NCI-H2171 (cell line): ENCODE results near the gene LYSMD3.

ENCODE experiments used
- DNase-seq: peaks from one replicate; lab custom pipeline; 2025; lab: John Stamatoyannopoulos, UW

LYSMD3 gene

DNA sequence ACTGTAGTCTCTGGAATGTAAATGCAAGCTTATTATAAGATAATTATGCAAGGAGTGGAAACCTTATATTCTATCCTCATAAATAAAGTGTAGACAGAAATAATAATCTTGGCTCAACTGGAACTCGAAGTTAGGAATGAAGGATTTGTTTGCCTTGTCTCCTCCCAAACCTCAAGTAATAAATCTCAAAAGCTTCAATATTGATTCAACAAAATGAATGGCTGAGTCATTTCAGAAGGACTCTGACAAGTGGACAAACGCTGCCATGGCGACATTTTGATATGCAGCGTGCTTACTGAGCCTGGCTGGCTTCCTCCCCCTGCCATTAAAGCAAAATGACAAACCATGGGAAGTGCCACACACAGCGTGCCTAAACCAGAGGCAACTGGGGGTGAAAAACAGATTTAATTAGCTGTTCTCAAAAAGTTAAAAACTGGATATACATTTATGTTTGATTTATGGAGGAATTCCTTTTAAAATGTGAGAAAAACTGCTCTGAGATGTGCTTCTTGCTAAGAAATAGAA lies 18.7 kb upstream of the LYSMD3 start:
- no peak for DNase-seq

DNA sequence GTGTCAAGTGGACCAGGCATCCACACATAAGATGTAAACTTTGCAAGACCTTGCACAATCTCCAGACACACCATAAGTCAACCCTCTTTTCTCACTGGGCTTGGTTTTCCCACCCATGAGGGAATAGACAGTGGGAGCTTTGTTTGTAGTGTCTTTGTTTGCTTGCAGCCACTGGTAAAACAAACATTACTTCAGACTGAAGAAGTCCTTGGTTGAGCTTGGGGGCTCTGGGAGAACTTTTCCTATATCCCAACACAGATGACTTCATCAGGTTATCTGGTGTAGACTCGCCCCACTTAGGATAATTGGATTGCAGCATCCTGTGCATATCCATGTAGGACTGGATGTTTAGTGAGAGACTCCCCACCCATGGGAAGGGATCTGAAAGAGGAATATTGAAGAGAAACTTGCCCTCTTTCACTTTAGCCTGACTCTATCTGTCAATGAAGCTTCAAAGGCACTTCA lies 17.7 kb upstream of the LYSMD3 start:
- no peak for DNase-seq

DNA sequence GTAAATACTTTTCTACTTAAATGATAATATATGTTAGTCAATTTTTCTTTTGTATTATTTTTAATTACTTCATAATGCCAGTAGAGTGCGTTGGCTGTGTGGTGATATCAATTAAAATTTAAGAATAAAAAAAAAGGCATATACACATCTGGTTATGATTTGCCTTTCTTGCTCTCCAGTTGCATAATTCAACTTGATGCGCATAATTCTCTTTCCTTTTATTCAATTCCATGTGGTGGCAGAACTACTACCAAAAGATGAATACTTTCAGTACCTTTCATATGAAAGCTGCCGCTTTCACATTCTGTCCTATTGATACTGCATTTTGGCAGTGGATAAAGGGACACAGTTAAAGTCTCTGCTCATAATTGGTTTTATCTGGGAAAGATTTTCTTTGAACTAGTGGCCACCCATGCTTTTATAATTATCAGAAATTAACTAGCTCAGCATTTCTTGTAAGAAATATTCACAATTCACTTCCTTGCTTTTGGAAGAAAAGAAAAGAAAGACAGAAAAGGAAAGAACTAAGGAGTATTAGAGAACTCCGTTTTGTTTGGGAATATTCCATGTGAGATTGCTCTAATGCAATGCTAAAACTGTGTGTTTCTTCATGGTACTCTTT lies 16.9 kb upstream of the LYSMD3 start:
- no peak for DNase-seq

DNA sequence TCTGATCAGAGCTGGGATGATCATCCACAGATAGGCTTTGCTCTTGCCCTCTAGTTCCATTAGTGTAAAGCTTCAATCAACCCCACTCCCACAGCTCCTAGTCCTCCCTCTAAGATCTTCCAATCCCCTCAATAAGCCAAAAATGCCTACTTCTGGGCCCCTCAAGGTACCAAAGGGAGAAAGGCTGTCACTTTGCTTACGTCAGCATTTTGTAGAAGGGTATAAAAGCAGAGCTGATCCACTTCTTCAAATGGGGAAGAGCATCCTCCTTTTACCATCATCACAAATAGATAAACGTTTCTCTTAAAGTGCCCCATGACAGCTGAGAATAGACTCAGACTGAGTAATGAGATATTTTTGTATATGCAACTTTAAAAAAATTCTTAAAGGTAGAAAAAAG lies 16.1 kb upstream of the LYSMD3 start:
- DNase-seq = no peak

DNA sequence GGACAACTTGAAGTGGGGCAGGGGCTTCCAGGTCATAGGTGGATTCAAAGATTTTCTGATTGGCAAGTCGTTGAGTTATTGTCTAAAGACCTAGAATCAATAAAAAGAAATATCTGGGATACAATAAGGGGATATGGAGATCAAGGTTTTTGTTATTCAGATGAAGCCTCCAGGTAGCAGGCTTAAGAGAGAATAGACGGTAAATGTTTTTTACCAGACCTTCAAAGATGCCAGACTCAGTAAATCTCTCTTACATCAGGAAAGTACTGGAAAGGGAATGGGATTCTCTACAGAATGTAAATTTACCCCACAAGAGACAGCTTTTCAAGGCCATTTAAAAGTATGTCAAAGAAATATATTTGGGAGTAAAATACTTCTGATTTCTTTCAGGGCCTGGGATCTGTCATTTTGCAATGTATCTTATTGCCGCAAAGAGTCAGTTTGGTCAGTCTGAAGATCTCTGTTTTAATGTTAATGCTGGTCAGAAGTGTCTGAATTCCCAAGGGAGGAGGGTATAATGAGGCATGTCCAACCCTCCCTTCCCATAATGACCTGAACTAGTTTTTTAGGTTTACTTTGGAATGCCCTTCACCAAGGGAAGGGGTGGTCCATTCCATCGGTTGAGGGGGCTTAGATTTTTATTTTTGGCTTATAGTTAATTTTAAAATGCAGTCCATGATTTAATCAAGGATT lies 13.6 kb upstream of the LYSMD3 start:
- no peak for DNase-seq

DNA sequence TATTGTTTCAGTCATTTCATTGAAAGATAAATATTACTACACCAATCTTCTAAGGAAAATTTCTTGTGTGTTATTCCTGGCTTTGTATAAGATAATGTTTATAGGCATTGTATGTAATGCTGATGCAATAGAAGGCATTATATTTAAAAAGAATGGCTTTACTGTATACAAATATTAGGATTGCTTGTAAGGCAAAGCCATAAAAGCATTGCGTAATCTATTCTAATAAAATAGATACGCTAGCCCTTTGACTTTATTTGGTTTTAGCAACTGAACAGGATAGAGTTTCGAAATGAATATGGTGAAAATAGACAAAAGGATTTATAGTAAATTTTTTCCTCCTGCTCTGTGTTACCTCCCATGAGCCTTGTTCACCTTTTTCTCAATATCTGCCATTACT lies 5.5 kb upstream of the LYSMD3 start:
- DNase-seq = no peak

DNA sequence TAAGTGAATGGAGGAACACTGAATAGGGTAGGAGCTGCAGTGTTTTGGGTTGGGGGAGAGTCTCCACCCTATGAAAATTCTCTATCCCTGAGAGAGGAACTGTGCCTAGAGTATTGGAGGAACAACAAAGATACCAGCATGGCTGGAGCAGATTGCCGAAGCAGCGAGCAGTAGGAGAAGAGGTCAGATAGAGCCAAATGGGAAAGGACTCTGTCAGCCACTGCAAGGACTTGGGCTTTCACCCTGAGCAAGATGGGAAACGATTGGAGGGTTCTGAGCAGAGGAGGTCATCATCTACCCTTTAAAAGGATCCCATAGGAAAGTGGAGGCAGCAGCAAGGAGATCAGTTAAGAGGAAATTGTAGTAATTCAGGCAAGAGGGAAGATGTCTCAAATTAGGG lies 4.4 kb upstream of the LYSMD3 start:
- DNase-seq = no peak

DNA sequence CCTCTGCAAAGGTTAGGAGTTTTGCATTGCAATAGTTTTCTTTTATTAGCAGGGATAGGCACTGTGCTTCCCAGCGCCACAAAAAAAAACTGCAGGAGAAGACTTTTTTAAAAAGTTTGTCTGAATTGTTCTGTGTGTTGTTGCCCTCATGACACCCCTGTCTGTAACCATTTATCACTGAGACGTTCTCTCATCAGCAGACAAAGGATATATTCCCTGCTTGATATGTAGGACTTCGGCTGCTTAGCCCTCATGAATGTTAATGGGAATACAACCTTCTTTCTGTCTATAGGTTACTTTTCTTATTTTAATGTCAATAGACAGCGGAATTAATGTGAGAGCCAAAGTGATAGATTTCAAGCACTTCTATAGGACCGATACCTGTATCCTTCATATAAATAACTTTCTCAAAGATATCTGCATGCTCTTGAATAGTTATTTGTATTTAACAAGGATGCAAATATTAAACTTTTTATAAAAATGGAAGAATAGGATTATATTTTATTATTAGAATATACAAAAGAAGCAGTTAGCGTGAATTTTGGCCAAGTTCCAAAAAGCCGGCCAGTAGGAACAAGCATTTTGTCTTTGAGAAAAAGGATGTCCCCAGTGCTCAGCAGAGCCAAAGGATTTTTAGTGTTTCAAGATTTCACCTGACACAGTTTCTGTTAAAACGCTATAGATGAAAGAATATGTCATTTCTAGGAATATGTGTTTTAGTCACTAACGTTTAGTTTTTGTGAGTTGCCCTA lies 1.5 kb upstream of the LYSMD3 start:
- DNase-seq = no peak

DNA sequence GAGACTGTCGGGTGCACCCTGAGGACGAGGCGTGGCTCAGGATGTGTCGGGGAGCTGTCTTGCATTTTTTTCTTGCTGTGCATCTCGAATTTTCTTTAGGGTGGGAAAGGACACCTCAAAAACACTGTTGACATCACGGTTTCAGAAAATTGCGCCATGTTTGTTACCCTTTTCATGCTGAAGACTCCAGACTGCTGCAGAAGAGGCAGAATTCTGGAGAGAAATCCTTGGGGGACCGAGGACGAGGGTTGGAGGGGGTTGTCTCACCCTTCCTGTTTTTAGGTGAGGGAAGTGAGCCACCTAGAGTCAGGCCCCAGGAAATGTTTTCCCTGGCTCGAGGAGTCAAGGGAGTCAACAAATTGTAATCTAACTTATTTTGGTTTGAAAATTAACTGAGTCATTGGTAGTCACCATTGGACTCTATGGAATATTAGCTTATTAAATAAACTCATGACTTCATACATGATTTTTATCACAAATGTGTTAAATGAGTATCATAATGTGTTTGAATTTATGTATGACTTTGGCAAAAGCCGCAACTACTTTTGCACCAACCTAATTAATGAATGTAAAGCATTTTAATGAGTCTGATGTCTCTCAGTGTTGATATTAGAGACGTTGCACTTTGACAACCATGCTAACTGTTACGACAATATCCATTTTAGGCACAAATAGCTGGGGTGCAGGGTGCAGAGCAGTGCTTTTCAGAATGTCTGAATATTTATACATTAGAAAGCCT lies 724 bp upstream of the LYSMD3 start:
- peak; percentile 26 for DNase-seq

DNA sequence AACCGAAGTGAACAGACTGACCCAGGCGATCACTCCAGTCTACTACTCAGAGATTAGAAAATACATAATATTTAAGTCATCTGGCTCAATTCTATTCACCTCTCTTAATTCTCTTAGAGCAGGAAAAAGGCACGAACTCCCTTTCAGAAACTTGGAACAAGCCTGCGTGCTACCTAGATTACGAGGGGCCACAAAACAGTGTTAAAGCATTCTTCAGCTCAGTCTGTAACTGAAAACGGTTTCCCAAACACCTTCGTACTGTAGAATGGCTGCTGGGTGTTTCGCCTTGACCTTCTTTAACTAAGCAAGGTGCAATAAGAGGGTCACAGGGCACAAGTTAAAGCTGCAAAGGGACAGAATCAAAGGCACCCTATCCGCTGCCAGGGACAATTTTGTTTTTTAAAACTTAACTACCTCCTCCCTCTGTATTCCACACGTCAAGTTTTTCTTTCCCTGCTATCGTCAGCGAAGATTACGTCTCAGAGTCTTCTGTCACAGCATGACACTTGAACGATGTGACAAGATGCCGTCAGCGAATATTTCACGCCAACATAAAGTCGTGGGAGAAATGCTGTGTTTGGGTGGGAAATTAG lies 687 bp downstream of the LYSMD3 start:
- no peak for DNase-seq

DNA sequence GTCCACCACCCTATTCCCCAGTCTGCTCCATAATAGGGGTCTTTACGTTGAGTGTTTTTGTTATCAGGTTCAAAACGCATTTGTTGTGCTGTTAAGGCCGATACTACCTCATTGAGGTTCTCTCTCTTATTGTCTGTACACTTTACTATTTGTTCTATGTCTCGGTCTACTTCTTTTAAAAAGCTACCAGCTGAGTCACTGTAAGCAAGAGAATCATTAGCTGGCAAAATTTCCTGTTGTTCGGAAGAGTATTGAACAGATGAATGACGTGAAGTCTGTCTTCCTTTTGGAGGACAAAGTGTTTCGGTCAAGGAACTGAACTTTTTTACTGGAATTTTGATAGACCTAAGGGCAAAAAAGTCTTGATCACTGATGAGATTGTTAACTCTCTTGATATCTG lies 10.3 kb downstream of the LYSMD3 start:
- DNase-seq = no peak

DNA sequence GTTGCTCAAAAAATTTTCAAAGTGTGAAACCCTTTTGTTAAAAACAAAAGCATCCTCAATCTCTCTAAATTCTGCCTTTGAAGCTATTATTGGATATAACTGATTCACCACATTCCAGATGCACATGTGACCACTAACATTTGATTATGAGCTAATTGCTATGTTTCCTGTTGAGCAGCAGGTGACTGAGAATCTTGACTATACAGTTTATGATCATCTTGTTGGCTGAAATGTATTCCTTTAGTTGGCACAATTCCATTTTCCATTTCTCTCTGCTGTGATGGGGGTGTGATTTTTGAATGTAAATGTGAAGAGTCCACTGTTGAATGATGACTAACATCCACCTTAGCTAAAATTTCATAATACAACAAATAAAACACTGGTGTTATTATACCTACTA lies 10.7 kb downstream of the LYSMD3 start:
- no peak for DNase-seq

DNA sequence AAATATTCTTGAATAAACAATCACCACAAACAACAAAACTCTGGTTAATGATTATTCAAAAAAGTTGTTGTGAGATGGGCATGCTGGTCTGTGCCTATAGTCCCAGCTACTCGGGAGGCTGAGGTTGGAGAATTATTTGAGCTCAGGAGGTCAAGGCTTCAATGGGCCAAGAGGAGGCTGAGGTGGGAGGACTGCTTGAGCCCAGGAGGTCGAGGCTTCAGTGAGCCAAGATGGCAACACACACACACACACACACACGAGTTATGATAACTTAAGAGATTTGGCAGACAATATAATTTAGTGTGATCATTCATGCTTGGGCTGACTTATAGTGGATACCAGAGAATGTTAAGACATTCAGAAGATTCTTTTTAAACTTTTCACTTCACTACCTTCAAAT lies 14.9 kb downstream of the LYSMD3 start:
- no peak for DNase-seq

DNA sequence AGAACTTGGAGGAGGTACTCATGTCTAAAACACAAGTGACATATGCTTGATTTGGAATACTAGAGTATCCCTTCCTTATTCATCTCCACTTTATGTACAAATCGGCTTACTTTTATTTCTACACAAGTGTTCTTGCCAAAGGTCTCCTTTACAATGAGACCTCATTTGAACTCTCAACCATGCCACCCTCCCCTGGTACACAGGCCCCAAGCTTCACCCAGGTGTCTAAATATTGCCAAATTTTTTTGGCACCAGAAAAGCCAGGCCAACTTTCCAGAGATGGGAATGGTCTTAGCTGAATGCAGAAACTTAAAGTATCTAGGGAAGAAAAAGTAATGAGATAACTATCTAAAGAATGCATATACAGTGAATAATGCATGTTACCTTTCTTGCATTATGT lies 18.9 kb downstream of the LYSMD3 start:
- no peak for DNase-seq

DNA sequence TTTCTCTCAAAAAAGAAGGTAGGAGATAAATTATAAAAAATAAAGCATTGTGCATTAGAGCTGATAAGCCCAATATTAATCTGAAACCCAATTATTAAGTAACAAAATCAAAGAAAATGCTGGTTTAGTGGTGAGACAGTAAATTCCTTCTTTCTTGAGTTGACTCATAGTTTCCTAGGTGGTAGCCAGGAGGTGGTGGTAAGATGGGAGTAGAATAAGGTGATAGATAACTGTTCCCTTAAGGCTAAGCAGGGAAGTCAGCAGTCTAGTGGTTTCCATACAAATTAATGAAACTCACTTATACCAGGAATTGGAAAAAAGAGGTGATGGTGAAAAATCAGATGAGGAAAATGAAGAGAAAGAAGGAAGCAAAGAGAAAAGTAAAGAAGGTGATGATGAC lies 23.2 kb downstream of the LYSMD3 start:
- no peak for DNase-seq

DNA sequence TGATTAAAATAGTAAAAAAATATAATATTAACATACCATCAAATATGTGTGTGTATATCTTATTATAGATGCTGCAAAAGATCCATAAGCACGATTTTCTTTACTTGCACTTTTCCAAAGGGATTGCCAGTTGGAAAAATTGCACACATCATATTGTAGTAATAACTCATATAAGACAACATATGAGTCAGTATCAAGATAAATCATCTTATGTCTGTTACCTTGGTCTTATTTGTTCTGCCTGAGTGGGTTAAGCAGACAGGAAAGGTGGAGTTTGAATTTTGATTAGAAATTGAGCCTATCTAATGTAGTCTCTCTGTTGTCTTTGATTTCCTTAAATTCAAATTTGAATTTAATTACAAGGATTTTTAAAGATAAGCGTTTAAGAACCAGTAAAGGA lies 24.6 kb downstream of the LYSMD3 start:
- DNase-seq = no peak

DNA sequence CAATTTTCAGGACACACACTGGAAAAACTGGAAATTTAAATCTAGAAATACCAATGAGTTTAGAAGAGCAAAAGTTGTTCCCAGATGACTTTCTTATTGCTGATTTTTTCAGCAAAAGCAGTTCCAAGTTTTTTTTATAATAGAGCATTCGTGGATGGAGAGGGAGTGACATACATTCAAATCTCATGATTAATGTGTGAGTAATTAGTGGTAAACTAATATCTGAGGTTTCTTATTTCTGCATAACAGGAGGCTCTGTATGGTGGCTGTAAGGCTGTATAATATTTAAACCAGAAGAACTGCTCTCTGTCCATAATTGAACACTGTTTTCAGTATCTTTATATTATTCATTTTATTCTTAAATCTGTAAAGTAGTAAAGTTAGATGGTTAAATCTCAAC lies 25.8 kb downstream of the LYSMD3 start:
- DNase-seq = no peak

DNA sequence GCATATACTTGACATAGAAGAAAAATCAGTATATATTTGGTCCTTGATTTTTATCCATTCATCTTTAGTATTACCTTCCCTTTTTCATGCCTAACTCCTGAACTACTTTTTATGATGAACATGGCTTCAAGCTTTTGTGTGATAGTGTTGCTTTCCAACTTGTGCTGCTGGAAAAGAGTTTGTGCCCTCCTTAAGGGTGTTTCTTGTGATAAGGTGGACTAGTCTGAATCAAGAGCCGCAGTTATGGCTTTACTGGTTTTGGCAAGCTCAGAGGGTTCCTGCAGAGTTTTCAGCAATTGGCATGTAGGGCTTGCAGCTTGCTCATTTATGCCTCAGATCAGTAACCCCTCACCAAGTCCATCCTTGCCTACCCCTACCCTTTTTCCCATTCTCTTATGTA lies 34.2 kb downstream of the LYSMD3 start:
- DNase-seq = no peak

DNA sequence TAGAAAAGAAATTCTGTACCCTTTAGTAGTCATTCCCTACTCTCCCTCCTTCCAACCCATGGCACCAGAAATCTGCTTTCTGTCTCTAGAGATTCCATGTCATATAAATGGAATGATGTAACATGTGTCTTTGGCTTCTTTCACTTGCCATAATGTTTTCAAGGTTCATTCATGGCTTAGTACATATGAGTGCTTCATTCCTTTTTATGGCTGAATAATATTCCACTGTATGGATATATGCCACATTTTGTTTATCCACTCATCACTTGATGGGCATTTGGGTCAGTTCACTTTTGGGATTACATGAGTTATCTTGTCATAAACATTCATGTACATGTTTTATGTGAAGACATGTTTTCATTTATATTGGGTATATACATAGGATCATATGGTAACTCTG lies 35.3 kb downstream of the LYSMD3 start:
- no peak for DNase-seq

DNA sequence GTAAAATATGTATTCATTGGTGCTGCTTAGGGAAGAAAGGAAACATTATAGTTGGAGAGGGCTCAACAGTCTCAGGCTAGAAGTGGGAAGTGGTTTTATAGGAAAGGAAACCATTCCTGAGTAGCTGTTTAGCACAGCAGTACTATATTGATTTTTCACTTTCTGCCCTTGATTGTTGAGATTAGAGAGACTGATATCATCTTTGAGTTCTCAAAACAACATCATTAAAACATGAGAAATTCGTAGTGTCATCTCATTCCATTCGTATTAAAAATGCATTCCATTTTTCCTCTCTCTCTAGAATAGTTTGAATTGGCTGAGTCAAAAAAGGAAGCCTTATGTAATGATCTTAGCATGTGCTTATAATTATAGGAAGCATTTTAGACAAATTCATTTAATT lies 40.6 kb downstream of the LYSMD3 start:
- DNase-seq = no peak

DNA sequence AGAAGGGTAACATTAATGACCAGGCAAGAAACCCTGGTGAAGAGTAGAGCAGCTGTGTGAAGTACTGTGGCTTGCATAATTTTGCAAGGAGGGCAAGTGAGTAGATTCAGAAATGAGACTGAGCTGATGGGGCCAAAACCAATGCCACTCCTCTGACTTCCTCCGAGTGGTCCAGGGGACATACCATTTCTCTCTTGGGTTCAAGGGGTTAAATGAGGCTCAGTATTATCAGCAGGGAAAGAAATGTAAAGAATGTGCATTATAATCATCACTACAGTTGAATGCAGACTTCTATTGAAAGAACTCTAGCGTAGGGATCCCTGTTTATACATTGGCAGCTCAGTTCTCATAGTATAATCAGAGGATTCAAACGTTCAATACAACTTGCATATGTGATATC lies 44.8 kb downstream of the LYSMD3 start:
- no peak for DNase-seq

DNA sequence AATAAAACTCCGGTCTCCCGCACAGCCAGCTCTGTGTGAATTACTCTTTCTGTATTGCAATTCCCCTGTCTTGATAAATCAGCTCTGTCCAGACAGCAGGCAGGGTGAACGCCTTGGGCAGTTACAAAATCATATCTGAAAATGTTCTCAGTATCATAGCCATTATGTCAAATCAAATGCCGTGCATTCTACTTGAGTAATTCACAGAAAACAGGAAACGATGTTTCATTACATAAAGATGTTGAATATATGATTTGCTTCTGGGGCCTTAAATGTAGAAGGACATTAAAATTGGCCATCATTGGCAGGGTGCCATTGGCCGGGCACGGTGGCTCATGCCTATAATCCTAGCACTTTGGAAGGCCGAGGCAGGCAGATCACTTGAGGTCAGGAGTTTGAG lies 46.2 kb downstream of the LYSMD3 start:
- no peak for DNase-seq
